Endothelial cell (in vitro differentiated cells): Measurements from ENCODE around the gene ABHD12. TPM values are rescaled to one million over a fixed set of nuclear protein-coding genes. Genes with fewer than 3 reads are reported as not detected.

Experiments used
- DNase-seq: peaks from one replicate; pipeline ENCODE4 v3.0.0; 2021; ENCODE audit warnings: low spot score
- H3K27ac Mint-ChIP-seq: one replicate; pipeline ENCODE4 v1.8.0; 2021; ENCODE audit warnings: mixed read lengths, inconsistent platforms; ENCODE audit not compliant: unreplicated experiment
- H3K27me3 Mint-ChIP-seq: one replicate; pipeline ENCODE4 v1.8.0; 2021; ENCODE audit warnings: mild to moderate bottlenecking, moderate library complexity, mixed read lengths, inconsistent platforms; ENCODE audit not compliant: unreplicated experiment
- H3K36me3 Mint-ChIP-seq: one replicate; pipeline ENCODE4 v1.8.0; 2021; ENCODE audit warnings: mild to moderate bottlenecking, low read depth, mixed read lengths, inconsistent platforms; ENCODE audit not compliant: unreplicated experiment
- H3K4me1 Mint-ChIP-seq: one replicate; pipeline ENCODE4 v1.8.0; 2021; ENCODE audit warnings: mild to moderate bottlenecking, mixed read lengths, inconsistent platforms; ENCODE audit not compliant: unreplicated experiment
- H3K4me3 Mint-ChIP-seq: one replicate; pipeline ENCODE4 v1.8.0; 2021; ENCODE audit warnings: mild to moderate bottlenecking, mixed read lengths, inconsistent platforms; ENCODE audit not compliant: unreplicated experiment
- H3K9me3 Mint-ChIP-seq: one replicate; pipeline ENCODE4 v1.8.0; 2021; ENCODE audit warnings: mixed read lengths, inconsistent platforms; ENCODE audit not compliant: unreplicated experiment
- total RNA-seq: library from RNA; stranded (reverse); fragmentation: NEBNext Ultra II Directional; extraction: Animal tissue kit (Norgen Biotek cat#: 25700); gene quantifications from one replicate; pipeline ENCODE4 v1.2.1, GENCODE V29; 2021; ENCODE audit not compliant: unreplicated experiment
- TF ChIP-seq, protein P1 (sequence below): fragments of 200-600 bp; sonication (generic); IDR thresholded peaks from one replicate; pipeline ENCODE4 v1.5.0; 2021; ENCODE audit warnings: antibody characterized with exemption; ENCODE audit not compliant: unreplicated experiment

The ABHD12 gene
- total RNA-seq, 1 donor from 2014 or later, result 28.0 TPM

DNA sequence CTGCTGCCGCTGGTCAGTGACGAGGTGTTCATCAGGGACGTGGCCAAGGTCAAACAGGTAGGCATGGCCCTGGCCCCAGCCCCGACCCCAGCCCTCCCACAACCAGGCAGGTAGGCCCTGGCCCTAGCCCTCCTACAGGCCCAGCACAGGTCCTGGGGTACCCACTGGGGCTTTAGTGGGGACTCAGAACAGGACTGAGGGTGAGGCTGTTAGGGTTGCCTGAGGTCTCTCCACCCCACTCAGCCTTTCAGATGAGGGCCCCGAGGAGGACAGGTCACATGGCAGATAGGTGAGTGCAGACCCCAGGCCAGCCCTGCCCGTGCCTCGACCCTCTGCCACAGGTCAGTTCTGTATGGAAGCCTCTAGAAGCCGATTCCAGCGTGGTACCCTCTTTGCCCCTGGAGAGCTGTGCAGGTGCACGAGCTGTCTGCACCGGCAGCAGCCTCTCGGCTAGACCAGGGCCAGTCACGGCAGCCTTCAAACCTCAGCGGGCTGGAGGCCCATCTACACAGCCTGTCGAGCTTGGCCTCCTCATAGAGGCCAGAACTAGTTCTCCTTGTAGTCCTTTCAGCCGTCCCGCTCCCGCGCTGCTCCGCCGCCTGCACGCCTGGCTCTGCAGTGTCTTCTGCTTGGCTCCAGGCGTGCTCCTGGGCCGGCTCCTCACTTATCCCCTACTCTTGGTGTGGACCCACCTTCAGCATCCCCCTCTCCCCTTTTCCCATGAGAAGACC lies 107.2 kb downstream of the ABHD12 start:
- no peak overlapping the region for H3K27ac Mint-ChIP-seq
- peaks cover 9% of the 10 kb centered on the region for H3K27me3 Mint-ChIP-seq
- no peaks in the 10 kb centered on the region for H3K9me3 Mint-ChIP-seq
- H3K4me1 Mint-ChIP-seq, result no peaks in the 10 kb centered on the region
- peaks cover 31% of the 10 kb centered on the region for H3K36me3 Mint-ChIP-seq
- DNase-seq, result no peak
- no peak overlapping the region for H3K4me3 Mint-ChIP-seq
- TF ChIP-seq, protein P1, sequence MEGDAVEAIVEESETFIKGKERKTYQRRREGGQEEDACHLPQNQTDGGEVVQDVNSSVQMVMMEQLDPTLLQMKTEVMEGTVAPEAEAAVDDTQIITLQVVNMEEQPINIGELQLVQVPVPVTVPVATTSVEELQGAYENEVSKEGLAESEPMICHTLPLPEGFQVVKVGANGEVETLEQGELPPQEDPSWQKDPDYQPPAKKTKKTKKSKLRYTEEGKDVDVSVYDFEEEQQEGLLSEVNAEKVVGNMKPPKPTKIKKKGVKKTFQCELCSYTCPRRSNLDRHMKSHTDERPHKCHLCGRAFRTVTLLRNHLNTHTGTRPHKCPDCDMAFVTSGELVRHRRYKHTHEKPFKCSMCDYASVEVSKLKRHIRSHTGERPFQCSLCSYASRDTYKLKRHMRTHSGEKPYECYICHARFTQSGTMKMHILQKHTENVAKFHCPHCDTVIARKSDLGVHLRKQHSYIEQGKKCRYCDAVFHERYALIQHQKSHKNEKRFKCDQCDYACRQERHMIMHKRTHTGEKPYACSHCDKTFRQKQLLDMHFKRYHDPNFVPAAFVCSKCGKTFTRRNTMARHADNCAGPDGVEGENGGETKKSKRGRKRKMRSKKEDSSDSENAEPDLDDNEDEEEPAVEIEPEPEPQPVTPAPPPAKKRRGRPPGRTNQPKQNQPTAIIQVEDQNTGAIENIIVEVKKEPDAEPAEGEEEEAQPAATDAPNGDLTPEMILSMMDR, result no peak

DNA sequence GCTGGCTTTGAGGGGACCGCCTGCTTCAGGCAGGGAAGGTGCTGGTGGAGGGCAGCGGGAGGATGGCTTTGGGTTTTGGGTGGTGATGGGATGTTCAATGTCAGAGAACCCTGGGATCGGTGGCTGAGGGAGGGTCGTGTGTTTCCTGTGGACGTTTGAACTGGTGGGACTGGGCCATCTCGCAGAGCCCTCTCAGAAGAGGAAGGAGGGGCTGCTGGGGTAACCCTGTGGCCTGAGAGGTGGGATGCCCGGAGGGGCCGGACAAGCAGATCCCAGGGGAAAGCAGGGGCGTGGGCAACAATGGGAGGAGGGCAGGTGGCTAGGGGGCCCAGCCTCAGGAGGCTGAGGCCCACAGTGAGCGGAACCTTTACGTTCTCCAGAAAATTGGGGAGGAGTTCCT lies 107.8 kb downstream of the ABHD12 start:
- no peak for DNase-seq
- peaks cover 9% of the 10 kb centered on the region for H3K27me3 Mint-ChIP-seq
- no peaks in the 10 kb centered on the region for H3K4me1 Mint-ChIP-seq
- TF ChIP-seq, protein P1, result no peak
- no peaks in the 10 kb centered on the region for H3K9me3 Mint-ChIP-seq
- H3K36me3 Mint-ChIP-seq, result peaks cover 29% of the 10 kb centered on the region
- H3K27ac Mint-ChIP-seq, result no peak overlapping the region
- H3K4me3 Mint-ChIP-seq, result no peak overlapping the region

DNA sequence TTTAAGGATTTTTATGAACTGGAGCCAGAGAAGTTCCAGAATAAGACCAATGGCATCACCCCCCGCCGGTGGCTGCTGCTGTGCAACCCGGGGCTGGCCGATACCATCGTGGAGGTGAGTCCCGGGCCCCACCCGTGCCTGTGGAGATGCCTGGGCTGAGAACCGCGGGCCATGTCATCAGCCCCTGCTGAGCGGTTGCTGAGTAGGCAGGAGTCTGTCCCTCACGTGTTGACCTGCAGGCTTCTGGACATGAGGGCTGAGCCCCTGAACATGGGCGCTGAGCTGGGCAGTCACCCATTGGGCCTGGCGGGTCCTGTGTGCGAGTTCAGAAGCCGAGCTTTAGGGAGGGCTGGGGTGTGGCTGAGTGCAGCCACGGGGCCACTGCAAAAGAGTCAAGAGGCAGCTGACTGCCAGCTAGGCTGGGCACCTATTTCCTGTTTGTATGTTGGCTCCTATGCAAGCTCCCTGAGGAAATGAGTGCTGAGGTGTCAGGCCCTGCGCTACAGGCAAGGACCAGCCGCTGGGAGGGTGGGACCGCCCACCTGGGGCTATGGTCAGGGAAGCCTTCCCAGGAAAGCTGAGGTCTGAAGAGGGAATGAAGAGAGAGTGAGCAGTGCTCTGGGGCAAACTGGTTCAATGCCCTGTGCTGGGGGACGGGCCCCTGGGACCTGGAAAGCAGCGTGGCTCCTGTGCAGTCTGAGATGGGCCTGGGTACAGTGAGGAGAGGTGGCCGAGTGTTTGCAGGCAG lies 108.4 kb downstream of the ABHD12 start:
- Mint-ChIP-seq H3K27me3 (peaks cover 9% of the 10 kb centered on the region), H3K36me3 (peaks cover 29% of the 10 kb centered on the region), H3K27ac (no peak overlapping the region), H3K4me3 (no peak overlapping the region), H3K4me1 (no peaks in the 10 kb centered on the region), H3K9me3 (no peaks in the 10 kb centered on the region)
- DNase-seq, result no peak
- TF ChIP-seq, protein P1, result no peak

DNA sequence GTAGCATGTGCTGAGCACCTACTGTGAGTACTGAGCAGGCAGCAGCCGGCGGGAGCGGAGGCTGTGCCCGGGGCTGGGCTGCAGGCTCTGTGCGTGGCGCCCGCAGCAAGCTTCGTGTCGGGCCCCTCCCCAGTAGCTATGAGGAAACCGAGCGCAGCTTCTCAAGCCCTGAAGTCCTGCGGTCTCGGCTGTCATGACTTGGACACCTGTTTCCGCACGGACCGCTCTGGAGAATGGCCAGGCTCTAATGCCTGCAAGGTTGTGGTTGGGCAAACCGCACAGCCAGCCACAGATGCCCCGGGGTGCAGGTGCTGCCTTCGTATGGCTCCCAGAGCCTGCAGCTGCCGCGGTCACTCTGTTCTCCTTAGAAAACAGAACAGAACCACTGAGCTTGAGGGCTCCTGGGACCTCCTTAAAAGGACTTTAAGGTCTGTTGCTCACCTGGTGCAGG lies 109.1 kb downstream of the ABHD12 start:
- DNase-seq, result no peak
- Mint-ChIP-seq H3K4me1 (no peaks in the 10 kb centered on the region), H3K4me3 (no peak overlapping the region), H3K27ac (no peak overlapping the region), H3K27me3 (peaks cover 9% of the 10 kb centered on the region), H3K36me3 (peaks cover 24% of the 10 kb centered on the region), H3K9me3 (no peaks in the 10 kb centered on the region)
- TF ChIP-seq, protein P1, result no peak
